Measurements from ENCODE around the gene ADGRL4. TPM values are rescaled to one million over a fixed set of nuclear protein-coding genes. Genes with fewer than 3 reads are reported as not detected.
"Not testable (repeated sequence)": the region's sequence is repeated elsewhere in the genome, so short reads cannot be mapped to it uniquely, and the experiment has no call there.

The ADGRL4 gene
- total and polyA plus RNA-seq, 9 of the 15 experiments (the other 6 are each of a cell fraction or from before 2014, with no cell fraction given) = not detected

DNA sequence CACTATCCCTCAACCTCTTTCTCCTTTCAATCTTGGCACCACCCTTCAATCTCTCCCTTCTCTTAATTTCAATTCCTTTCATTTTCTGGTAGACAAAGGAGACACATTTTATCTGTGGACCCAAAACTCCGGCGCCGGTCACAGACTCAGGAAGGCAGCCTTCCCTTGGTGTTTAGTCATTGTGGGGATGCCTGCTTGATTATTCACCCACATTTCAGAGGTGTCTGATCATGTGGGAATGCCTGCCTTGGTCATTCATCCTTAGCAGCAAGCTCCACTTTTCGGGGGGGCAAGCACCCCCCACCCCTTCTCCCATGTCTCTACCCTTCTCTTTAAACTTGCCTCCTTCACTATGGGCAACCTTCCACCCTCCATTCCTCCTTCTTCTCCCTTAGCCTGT is 133.7 kb downstream of the ADGRL4 start:
- H3K79me2 ChIP-seq (ENCODE audit: control insufficient read depth, insufficient read depth, low read length); intact Hi-C loops (cut with micrococcal nuclease); ATAC-seq; H3K4me2 ChIP-seq (ENCODE audit: insufficient read depth, low read length); H3K9me3 ChIP-seq (replicated peaks; ENCODE audit: control insufficient read depth, insufficient read depth, low read depth, low read length); H2AFZ ChIP-seq (ENCODE audit: low read depth, low read length); H3K9me1 ChIP-seq (ENCODE audit: control insufficient read depth, insufficient read depth, low read length); DNase-seq (ENCODE audit: extremely low read depth in 1 of 4, low spot score in 3 of 4); H3K36me3 ChIP-seq (ENCODE audit: control insufficient read depth, insufficient read depth, low read length); BruUV-seq (replicated peaks); H3K27ac ChIP-seq (ENCODE audit: extremely low read depth, low read depth, low read length); H4K20me1 ChIP-seq (replicated peaks; ENCODE audit: control insufficient read depth, insufficient read depth, low read length); CTCF ChIA-PET (ENCODE audit: low intra/inter-chr PET ratio); H3K4me1 ChIP-seq (replicated peaks in 1 of 2; ENCODE audit: control insufficient read depth in 2 of 2, insufficient read depth in 2 of 2, low read length in 2 of 2); H3K4me3 ChIP-seq; in situ Hi-C loops (cut with MboI); H3K27me3 ChIP-seq (ENCODE audit: control insufficient read depth in 2 of 2, insufficient read depth in 2 of 2, low read length in 2 of 2); POLR2A ChIA-PET; FAIRE-seq; H3K9ac ChIP-seq (ENCODE audit: insufficient read depth in 1 of 2, low read depth in 2 of 2, low read length in 2 of 2): not testable (repeated sequence)
- WGBS (ENCODE audit: insufficient coverage, low coverage, missing lambda C conversion rate) = 0% methylated on average over 2 of the region's 4 CpGs

GRCh38 chr1:78871249-78871648 is 135.3 kb downstream of the ADGRL4 start:
- Histone ChIP-seq H3K4me3 (no peak overlapping the region), H2AFZ (ENCODE audit: low read depth, low read length) (no peak overlapping the region), H3K4me1 (replicated peaks in 1 of 2; ENCODE audit: control insufficient read depth in 2 of 2, insufficient read depth in 2 of 2, low read length in 2 of 2) (no peaks in the 10 kb centered on the region), H3K79me2 (ENCODE audit: control insufficient read depth, insufficient read depth, low read length) (no peaks in the 10 kb centered on the region), H3K27me3 (ENCODE audit: control insufficient read depth in 2 of 2, insufficient read depth in 2 of 2, low read length in 2 of 2) (no peaks in the 10 kb centered on the region), H3K9me3 (replicated peaks; ENCODE audit: control insufficient read depth, insufficient read depth, low read depth, low read length) (no peaks in the 10 kb centered on the region), H3K27ac (ENCODE audit: extremely low read depth, low read depth, low read length) (no peak overlapping the region), H3K9ac (ENCODE audit: insufficient read depth in 1 of 2, low read depth in 2 of 2, low read length in 2 of 2) (no peak overlapping the region), H3K9me1 (ENCODE audit: control insufficient read depth, insufficient read depth, low read length) (no peaks in the 10 kb centered on the region), H4K20me1 (replicated peaks; ENCODE audit: control insufficient read depth, insufficient read depth, low read length) (no peaks in the 10 kb centered on the region), H3K4me2 (ENCODE audit: insufficient read depth, low read length) (no peak overlapping the region), H3K36me3 (ENCODE audit: control insufficient read depth, insufficient read depth, low read length) (no peaks in the 10 kb centered on the region)
- ATAC-seq (no peak), DNase-seq (ENCODE audit: extremely low read depth in 1 of 4, low spot score in 3 of 4) (no peak), FAIRE-seq (no peak)
- POLR2A ChIA-PET = no interaction called here
- no TSS peak for BruUV-seq (replicated peaks)
- intact Hi-C loops (cut with micrococcal nuclease) (no loop called here), in situ Hi-C loops (cut with MboI) (no loop called here)
- CTCF ChIA-PET (ENCODE audit: low intra/inter-chr PET ratio) = no interaction called here
- TF ChIP-seq TAF1 (IDR thresholded peaks at IDR 0.05; ENCODE audit: control insufficient read depth, extremely low read depth, insufficient read depth, low read length, severe bottlenecking) = no peak
- TF ChIP-seq, protein P1, sequence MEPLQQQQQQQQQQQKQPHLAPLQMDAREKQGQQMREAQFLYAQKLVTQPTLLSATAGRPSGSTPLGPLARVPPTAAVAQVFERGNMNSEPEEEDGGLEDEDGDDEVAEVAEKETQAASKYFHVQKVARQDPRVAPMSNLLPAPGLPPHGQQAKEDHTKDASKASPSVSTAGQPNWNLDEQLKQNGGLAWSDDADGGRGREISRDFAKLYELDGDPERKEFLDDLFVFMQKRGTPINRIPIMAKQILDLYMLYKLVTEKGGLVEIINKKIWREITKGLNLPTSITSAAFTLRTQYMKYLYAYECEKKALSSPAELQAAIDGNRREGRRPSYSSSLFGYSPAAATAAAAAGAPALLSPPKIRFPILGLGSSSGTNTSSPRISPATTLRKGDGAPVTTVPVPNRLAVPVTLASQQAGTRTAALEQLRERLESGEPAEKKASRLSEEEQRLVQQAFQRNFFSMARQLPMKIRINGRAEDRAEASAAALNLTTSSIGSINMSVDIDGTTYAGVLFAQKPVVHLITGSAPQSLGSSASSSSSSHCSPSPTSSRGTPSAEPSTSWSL (CRISPR knock-in tag; IDR thresholded peaks at IDR 0.05; ENCODE audit: borderline replicate concordance) = no peak
- TF ChIP-seq IRF9 (tag; IDR thresholded peaks at IDR 0.05) = no peak
- TF ChIP-seq HMGN3 (IDR thresholded peaks at IDR 0.05; ENCODE audit: borderline replicate concordance, extremely low read depth, insufficient read length, low read depth, low read length) = no peak
- TF ChIP-seq ZBTB17 (CRISPR knock-in tag; IDR thresholded peaks at IDR 0.05) = no peak
- TF ChIP-seq HDAC3 (IDR thresholded peaks at IDR 0.05; ENCODE audit: borderline replicate concordance, partially characterized antibody) = no peak
- TF ChIP-seq SMARCA5 (IDR thresholded peaks at IDR 0.05) = no peak
- TF ChIP-seq ILK (tag; IDR thresholded peaks at IDR 0.05; ENCODE audit: borderline replicate concordance, low read depth) = no peak
- WGBS (ENCODE audit: insufficient coverage, low coverage, missing lambda C conversion rate) = 0% methylated on average over 1 of the region's 1 CpG
